ENCODE data around the gene OR5H15.
"Not testable (repeated sequence)": the region's sequence is repeated elsewhere in the genome, so short reads cannot be mapped to it uniquely, and the experiment has no call there.

OR5H15 gene

GRCh38 chr3:98166396-98166795, at the start of gene OR5H15:
OR5H15 (plus strand) TSS chr3:98166696; CDS start chr3:98168700, 2,004 bp downstream.
- no peak for DNase-seq

DNA sequence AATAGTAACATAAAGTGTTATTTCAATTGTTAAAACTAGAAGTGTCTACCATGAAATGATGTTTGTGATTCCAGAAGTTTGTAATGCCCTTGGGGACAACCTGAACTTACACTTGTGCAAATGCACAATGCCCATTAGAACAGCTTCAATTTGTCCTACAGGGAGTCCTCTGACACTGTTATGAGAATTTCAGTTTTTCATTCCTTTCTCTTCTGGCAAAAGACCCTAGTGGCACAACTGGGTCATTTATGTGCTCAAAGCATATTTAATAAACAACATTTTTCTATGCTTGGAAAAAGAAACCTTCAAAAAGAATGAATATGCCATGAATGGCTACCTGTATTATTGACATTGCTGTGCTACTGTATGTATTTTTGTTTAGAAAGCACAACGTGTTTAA, 36.1 kb upstream of the OR5H15 start, which contains the start of gene OR5H1:
OR5H1 (plus strand) TSS at position 301 of the 400 bp plus-strand sequence. CDS start 1,977 bp downstream, outside the sequence.
- DNase-seq, result no peak

- DNase-seq, result no peak
Measured at GRCh38 chr3:98136631-98137030, 29.9 kb upstream of the OR5H15 start.

DNA sequence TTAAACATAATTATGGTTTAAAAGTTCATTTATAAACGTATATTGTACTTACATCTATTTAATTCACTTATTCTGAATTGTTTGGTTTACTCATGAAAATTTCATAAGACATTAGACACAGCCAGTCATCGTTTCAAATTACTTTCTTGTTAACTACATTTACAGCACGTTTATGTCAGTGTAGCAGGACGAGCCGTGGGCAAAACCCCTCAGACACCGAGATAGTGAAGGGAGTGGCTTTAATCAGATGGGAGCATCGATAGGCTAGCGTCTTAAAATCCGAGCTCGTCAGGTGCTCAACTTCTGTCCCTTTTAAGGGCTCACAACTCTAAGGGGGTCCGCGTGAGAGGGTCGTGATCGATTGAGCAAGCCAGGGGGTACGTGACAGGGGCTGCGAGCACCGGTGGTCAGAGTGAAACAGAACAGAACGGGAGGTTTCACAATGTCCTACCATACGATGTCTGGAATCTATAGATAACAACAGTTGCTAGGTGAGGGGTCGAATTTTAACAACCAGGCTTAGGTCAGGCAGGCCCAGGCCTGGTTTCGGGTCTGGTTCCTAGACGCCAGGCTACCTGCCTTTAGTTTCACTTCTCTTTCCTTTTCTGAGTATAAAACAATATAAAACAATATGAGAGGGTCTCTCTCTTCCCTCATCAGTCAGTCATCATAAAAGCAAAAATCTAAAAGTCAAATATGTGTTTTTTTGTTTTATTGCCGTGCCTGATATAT, 28.5 kb upstream of the OR5H15 start:
- DNase-seq, result not testable (repeated sequence)

- no peak for DNase-seq
Measured at GRCh38 chr3:98140531-98140930, 26.0 kb upstream of the OR5H15 start.

DNA sequence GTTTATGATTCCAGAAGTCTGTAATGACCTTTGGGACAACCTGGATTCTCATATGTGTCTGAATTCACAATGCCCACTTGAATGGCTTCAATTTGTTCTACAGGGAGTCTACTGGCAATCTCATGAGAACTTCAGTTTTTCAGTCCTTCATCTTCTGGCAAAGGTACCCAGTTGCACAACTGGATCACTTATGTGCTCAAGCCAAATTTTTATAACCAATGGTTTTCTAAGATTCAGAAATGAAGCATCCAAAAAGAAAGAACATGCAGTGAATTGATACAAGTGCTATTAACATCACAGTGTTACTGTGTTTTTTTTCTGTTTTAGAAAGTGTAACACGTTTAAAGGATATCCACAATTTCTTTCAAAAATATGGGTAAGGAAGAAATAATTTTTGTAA, 19.3 kb upstream of the OR5H15 start, which contains the start of gene OR5H14:
OR5H14 (plus strand) TSS at position 301 of the 400 bp plus-strand sequence. CDS start 1,907 bp downstream, outside the sequence.
- no peak for DNase-seq

DNA sequence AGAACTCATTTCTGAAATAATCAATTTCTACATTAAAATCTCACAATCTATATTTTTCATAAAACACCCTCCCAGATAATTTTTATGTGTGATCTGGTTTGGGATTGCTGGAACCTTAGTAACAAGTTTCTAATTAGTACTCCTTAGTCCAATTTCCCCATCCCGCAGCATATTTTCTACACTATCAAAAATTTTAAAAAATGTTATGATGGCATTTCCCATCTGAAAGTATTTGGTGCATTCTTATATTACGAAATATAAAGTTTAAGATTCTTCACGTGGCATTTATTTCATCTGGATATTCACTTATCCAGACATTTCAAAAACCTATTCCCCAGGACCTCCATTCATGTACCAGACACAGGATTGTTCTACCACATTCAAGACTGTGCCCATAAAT, 17.7 kb upstream of the OR5H15 start:
- DNase-seq, result no peak

- DNase-seq, result not testable (repeated sequence)
Measured at GRCh38 chr3:98149456-98149855, 17.0 kb upstream of the OR5H15 start.

DNA sequence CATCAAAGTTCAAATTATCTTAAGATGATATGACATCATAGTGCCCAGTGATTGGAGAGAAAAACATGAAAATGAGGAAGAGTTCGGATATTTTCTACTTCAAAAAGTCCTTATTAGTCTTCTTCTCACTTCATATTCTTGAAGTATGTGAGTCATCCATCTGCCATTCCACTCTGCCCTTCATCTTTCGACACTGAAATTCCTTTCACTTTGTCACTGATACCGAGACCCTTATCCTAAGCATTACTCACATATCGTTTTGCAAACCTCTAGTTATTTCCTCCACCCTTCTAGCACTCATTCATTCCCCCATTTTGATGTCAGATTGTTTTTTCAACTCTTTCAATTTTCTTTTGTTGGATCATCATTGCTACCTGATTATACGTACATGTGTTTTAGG, 15.3 kb upstream of the OR5H15 start:
- no peak for DNase-seq

DNA sequence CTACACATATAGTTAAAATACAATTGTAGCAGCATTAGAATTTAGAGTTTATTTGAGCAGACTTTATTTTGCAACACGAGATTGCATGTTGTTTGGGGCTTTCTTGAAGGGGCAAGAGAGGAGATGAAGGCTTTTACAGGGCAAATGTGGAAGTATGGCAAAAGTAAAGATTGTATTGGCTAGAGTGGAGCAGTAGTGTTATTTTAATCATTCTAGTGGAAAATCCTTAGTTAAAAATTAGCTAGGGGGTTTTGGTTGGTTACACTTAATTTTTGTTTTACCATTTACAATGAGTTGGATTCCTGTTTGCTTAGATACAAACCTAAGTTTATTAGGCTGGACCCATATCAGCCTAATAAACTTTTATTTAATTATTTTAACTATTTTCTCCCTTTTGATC, 4.6 kb downstream of the OR5H15 start:
- no peak for DNase-seq

DNA sequence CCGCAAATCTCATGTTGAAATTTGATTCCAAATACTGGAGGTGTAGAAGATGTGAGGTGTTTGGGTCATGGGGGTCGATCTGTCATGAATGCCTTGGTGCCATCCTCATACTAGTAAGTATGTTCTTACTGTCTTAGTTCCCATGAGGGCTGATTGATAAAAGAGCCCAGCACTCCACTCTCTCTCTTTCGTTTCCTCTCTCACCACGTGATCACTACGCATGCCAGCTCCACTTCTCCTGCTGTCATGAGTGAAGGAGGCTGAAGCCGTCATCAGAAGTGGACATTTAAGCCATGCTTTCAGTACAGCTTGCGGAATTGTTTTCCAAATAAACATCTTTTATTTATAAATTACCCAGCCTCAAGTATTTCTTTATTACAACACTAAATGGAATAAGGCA, 6.1 kb downstream of the OR5H15 start:
- DNase-seq, result no peak

- DNase-seq, result no peak
Measured at GRCh38 chr3:98180319-98180890, 13.9 kb downstream of the OR5H15 start.

- no peak for DNase-seq
Measured at GRCh38 chr3:98182196-98182595, 15.7 kb downstream of the OR5H15 start.

DNA sequence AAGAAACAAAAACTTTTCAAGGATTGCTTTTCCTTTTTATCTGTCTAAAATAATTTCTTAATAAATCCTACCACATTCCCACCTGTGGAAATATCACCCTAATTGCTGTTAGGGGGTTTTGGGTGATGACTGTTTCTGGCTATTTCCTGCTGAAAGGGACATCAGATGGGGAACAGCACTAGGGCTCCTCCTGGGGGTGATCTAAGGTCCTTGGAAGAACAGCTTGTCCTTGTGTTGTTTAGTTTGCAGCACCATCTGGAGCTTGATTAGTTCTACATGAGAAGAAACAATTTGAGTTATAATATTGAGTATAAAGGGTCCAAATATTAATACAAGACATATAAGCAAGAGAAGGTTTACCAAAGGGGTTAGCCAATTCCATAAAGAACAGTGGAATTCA, 18.7 kb downstream of the OR5H15 start:
- DNase-seq, result no peak

- DNase-seq, result no peak
Measured at GRCh38 chr3:98188545-98188944, 22.0 kb downstream of the OR5H15 start.

- DNase-seq, result not testable (repeated sequence)
Measured at GRCh38 chr3:98190911-98191310, 24.4 kb downstream of the OR5H15 start.

- DNase-seq, result not testable (repeated sequence)
Measured at GRCh38 chr3:98196293-98196692, 29.8 kb downstream of the OR5H15 start.

DNA sequence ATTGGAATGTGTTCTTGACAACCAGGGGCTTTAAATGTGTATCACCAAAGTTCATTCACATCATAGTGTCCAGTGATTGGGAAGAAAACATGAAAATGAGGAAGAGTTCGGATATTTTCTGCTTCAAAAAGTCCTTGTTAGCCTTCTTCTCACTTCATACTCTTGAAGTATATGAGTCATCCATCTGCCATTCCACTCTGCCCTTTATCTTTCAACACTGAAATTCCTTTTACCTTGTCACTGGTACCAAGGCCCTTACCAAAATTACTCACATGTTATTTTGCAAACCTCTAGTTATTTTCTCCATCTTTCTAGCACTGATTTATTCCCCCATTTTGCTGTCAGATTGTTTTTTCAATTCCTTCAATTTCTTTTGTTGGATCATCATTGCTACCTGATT, 32.5 kb downstream of the OR5H15 start:
- no peak for DNase-seq

DNA sequence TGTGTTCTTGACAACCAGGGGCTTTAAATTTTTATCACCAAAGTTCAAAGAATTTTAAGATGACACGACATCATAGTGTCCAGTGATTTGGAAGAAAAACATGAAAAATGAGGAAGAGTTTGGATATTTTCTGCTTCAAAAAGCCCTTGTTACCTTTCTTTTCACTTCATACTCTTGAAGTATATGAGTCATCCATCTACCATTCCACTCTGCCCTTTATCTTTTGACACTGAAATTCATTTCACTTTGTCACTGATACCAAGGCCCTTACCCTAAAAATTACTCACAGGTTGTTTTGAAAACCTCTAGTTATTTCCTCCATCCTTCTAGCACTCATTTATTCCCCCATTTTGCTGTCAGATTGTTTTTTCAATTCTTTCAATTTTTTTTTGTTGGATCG, 42.7 kb downstream of the OR5H15 start:
- DNase-seq, result no peak

- DNase-seq, result no peak
Measured at GRCh38 chr3:98213276-98213675, 46.8 kb downstream of the OR5H15 start.

- DNase-seq, result no peak
Measured at GRCh38 chr3:98215051-98215450, 48.6 kb downstream of the OR5H15 start.

Measured in activated effector memory CD4-positive, alpha-beta T cell treated with Interleukin-2 at 50 U/mL for 16 hours (primary cell).